GM23338 (cell line): ENCODE results near the gene TCP11L1. TPM values are rescaled to one million over a fixed set of nuclear protein-coding genes. Genes with fewer than 3 reads are reported as not detected.
A peak's percentile ranks its signal among the peaks of the same experiment; 100 is the strongest.

Experiments used
- ATAC-seq: fragments of 200-7000 bp; cut with Tn5 transposase; 3 replicates; pipeline ENCODE4 v1.9.1; 2020
- DNase-seq: peaks from one replicate; pipeline ENCODE4 v3.0.0-alpha.2; 2015; ENCODE audit warnings: low spot score
- H2AFZ ChIP-seq: fragments of 200-600 bp; sonication (generic); 2 replicates; pipeline ENCODE4 v1.8.0; 2016; ENCODE audit warnings: antibody characterized with exemption, mild to moderate bottlenecking, moderate library complexity
- H3F3A ChIP-seq: fragments of 200-600 bp; sonication (generic); replicated peaks from 2 replicates; pipeline ENCODE4 v1.8.0; 2017; ENCODE audit warnings: antibody characterized with exemption, mixed run types, low read depth
- H3K27ac ChIP-seq: fragments of 200-600 bp; sonication (generic); 2 replicates; pipeline ENCODE4 v1.6.1; 2016; ENCODE audit warnings: low read depth
- H3K27me3 ChIP-seq: fragments of 200-600 bp; sonication (generic); 2 replicates; pipeline ENCODE4 v1.8.0; 2016; ENCODE audit warnings: mild to moderate bottlenecking, mixed run types, moderate library complexity; ENCODE audit not compliant: insufficient read depth
- H3K36me3 ChIP-seq: fragments of 200-600 bp; sonication (generic); 2 replicates; pipeline ENCODE4 v1.8.0; 2016; ENCODE audit warnings: mild to moderate bottlenecking; ENCODE audit not compliant: insufficient read depth
- H3K4me1 ChIP-seq: fragments of 200-600 bp; sonication (generic); 2 replicates; pipeline ENCODE4 v1.8.0; 2016; ENCODE audit warnings: mild to moderate bottlenecking, moderate library complexity; ENCODE audit not compliant: insufficient read depth
- H3K4me2 ChIP-seq: fragments of 200-600 bp; sonication (generic); 2 replicates; pipeline ENCODE4 v1.7.1; 2017; ENCODE audit warnings: mixed run types
- H3K4me3 ChIP-seq: fragments of 200-600 bp; sonication (generic); 2 replicates; pipeline ENCODE4 v1.6.1; 2016; ENCODE audit warnings: mixed run types
- H3K79me2 ChIP-seq: fragments of 200-600 bp; sonication (generic); replicated peaks from 2 replicates; pipeline ENCODE4 v1.8.0; 2017; ENCODE audit warnings: mild to moderate bottlenecking; ENCODE audit not compliant: insufficient read depth
- H3K9me2 ChIP-seq: fragments of 200-600 bp; sonication (generic); 2 replicates; pipeline ENCODE4 v1.8.0; 2017; ENCODE audit not compliant: insufficient read depth
- H4K20me1 ChIP-seq: fragments of 200-600 bp; sonication (generic); replicated peaks from 2 replicates; pipeline ENCODE4 v1.8.0; 2017; ENCODE audit warnings: mild to moderate bottlenecking; ENCODE audit not compliant: insufficient read depth
- H3K27ac Mint-ChIP-seq: 2 replicates; pipeline ENCODE4 v1.8.0; 2020; ENCODE audit warnings: inconsistent platforms, mild to moderate bottlenecking, moderate library complexity, mixed read lengths
- H3K27me3 Mint-ChIP-seq: 3 replicates; pipeline ENCODE4 v1.8.0; 2022; ENCODE audit warnings: low read depth, mild to moderate bottlenecking, moderate library complexity, mixed read lengths, inconsistent platforms; ENCODE audit not compliant: insufficient read depth, poor library complexity
- H3K36me3 Mint-ChIP-seq: 3 replicates; pipeline ENCODE4 v1.8.0; 2021; ENCODE audit warnings: low read depth, mild to moderate bottlenecking, inconsistent platforms, moderate library complexity, mixed read lengths
- H3K4me1 Mint-ChIP-seq: 3 replicates; pipeline ENCODE4 v1.8.0; 2020; ENCODE audit warnings: mild to moderate bottlenecking, inconsistent platforms, mixed read lengths
- H3K4me3 Mint-ChIP-seq: 3 replicates; pipeline ENCODE4 v1.8.0; 2021; ENCODE audit warnings: moderate library complexity, mild to moderate bottlenecking, inconsistent platforms, mixed read lengths
- H3K9me3 Mint-ChIP-seq: 3 replicates; pipeline ENCODE4 v1.8.0; 2020; ENCODE audit warnings: moderate library complexity, mild to moderate bottlenecking, inconsistent platforms, mixed read lengths
- CREB1 ChIP-seq: fragments of 250-450 bp; sonication (Bioruptor Pico); IDR thresholded peaks from 2 replicates; pipeline ENCODE4 v1.5.0; 2020; ENCODE audit warnings: low read depth, mild to moderate bottlenecking, moderate library complexity
- EZH2 ChIP-seq: fragments of 200-600 bp; sonication (generic); IDR thresholded peaks from one replicate; pipeline ENCODE4 v1.8.0; 2017; ENCODE audit warnings: antibody characterized with exemption, mild to moderate bottlenecking, low read depth; ENCODE audit not compliant: unreplicated experiment
- EZH2phosphoT487 ChIP-seq: fragments of 200-600 bp; sonication (generic); IDR thresholded peaks from one replicate; pipeline ENCODE4 v1.8.1; 2018; ENCODE audit warnings: antibody characterized with exemption; ENCODE audit not compliant: unreplicated experiment
- JUNB ChIP-seq: IDR thresholded peaks from one replicate; pipeline ENCODE4 v1.6.1; 2016; ENCODE audit warnings: antibody characterized with exemption; ENCODE audit not compliant: unreplicated experiment
- NANOG ChIP-seq: IDR thresholded peaks from 2 replicates; pipeline ENCODE4 v1.6.1; 2016; ENCODE audit warnings: antibody characterized with exemption, borderline replicate concordance
- POLR2AphosphoS5 ChIP-seq: IDR thresholded peaks from 2 replicates; pipeline ENCODE4 v1.6.1; 2016; ENCODE audit warnings: antibody characterized with exemption, low read depth
- STAT1 ChIP-seq: IDR thresholded peaks from one replicate; pipeline ENCODE4 v1.6.1; 2016; ENCODE audit warnings: antibody characterized with exemption; ENCODE audit not compliant: unreplicated experiment
- ZNF114 ChIP-seq: fragments of 250-450 bp; sonication (Bioruptor Pico); IDR thresholded peaks from 2 replicates; pipeline ENCODE4 v1.5.0; 2020; ENCODE audit warnings: mild to moderate bottlenecking, moderate library complexity
- ZNF331 ChIP-seq: fragments of 250-450 bp; sonication (Bioruptor Pico); IDR thresholded peaks from 2 replicates; pipeline ENCODE4 v1.5.0; 2020; ENCODE audit warnings: low read depth, mild to moderate bottlenecking, moderate library complexity
- polyA plus RNA-seq: library from polyadenylated mRNA; unstranded; fragments of >200 nt; fragmentation: Nextera tagmentation; extraction: Ambion mirVana; gene quantifications from 2 replicates; pipeline ENCODE4 v1.2.1, GENCODE V29; 2016
- total RNA-seq: library from RNA; depleted of rRNA; stranded (reverse); fragments of >200 nt; shearing (Covaris generic); gene quantifications from 2 replicates; pipeline ENCODE4 v1.2.3, GENCODE V29; 2014
- TF ChIP-seq, protein P1 (sequence below), 2 experiments: fragments of 200-600 bp in 1 of 2; sonication (generic) in 1 of 2; conservative IDR thresholded peaks; 2 replicates each; pipeline versions ENCODE4 v1.5.1 to v1.6.1; 2016 to 2017; ENCODE audit warnings: antibody characterized with exemption in 2 of 2, low read depth in 2 of 2, mild to moderate bottlenecking in 2 of 2, moderate library complexity in 1 of 2
- TF ChIP-seq, protein P2 (sequence below): IDR thresholded peaks from 2 replicates; pipeline ENCODE4 v1.6.1; 2016; ENCODE audit warnings: antibody characterized with exemption

TCP11L1 gene
- total and polyA plus RNA-seq, 2 experiments from 2014 or later = 5.0 to 39.0 TPM

DNA sequence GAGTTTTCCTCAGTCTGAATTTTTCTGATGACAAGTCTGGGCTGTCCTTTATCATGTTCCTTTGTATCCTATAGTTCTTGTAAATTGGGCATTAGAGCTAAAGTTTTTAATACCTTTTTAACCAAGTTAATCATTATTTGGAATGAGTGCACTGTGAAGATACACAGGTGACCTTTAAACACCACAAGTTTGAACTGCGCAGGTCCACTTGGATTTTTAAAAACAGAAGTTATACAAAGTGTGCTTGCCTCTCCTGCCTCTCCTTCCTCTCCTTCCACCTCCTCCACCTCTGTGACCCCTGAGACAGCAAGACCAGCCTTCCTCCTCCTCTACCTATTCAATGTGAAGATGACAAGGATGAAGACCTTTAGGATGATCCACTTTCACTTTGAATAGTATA is 4.4 kb upstream of the TCP11L1 start (continued):
- TF ChIP-seq ZNF114 (CRISPR knock-in tag) = no peak
- no peak for TF ChIP-seq EZH2
- TF ChIP-seq CREB1 (CRISPR knock-in tag) = no peak
- TF ChIP-seq EZH2phosphoT487 = no peak
- TF ChIP-seq NANOG = no peak
- TF ChIP-seq POLR2AphosphoS5 = no peak
- TF ChIP-seq, protein P1, sequence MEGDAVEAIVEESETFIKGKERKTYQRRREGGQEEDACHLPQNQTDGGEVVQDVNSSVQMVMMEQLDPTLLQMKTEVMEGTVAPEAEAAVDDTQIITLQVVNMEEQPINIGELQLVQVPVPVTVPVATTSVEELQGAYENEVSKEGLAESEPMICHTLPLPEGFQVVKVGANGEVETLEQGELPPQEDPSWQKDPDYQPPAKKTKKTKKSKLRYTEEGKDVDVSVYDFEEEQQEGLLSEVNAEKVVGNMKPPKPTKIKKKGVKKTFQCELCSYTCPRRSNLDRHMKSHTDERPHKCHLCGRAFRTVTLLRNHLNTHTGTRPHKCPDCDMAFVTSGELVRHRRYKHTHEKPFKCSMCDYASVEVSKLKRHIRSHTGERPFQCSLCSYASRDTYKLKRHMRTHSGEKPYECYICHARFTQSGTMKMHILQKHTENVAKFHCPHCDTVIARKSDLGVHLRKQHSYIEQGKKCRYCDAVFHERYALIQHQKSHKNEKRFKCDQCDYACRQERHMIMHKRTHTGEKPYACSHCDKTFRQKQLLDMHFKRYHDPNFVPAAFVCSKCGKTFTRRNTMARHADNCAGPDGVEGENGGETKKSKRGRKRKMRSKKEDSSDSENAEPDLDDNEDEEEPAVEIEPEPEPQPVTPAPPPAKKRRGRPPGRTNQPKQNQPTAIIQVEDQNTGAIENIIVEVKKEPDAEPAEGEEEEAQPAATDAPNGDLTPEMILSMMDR (conservative IDR thresholded peaks at IDR 0.05; ENCODE audit: low read depth in 2 of 2) = no peak
- no peak for TF ChIP-seq JUNB

DNA sequence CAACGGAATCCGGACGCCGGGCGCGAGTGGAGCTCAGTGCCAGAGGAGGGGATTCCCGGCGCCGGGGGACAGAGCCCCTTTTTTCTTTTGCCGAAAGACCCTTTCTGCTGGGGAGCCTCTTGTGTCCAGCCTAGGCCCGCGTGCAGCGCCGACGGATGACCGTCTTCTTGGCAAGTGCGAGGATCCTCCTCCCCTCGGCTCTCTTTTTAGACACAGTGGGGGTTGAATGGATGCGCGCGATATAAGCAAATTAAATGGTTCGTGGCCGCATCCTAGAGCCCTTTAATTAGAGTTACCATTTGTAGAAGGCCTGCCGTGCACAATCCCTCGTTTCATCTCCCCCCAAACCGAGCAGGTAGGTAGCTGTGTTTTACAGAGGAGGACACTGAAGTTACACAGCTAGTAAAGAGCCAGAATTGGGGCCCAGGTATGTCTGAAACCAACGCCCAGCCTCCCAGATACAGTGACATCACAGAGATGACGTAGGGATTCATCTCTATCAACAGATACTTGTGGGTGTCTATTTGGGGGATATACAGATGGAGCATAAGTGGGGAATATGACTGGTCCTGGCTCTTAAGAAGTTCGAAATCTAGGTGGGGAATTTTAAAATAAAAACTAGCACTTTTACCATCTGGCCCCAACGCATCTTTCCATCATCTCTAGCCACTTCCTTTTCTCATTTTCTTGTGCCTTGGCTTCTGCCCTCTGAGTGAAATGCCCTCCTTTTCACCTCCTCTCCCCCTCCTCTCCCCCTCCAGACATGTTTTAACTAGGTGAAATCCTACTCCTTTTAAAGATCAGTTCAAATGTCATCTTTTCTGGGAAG is 875 bp downstream of the TCP11L1 start:
- peak overlapping the region; percentile 84 for H3K4me3 Mint-ChIP-seq
- H3K27me3 ChIP-seq = no peaks in the 10 kb centered on the region
- peak overlapping the region; percentile 83; the same call in 1 of the 2 replicates for H3K27ac Mint-ChIP-seq
- H3K36me3 Mint-ChIP-seq = peaks cover 14% of the 10 kb centered on the region
- H3K4me2 ChIP-seq = peak overlapping the region; percentile 85
- peaks cover 9% of the 10 kb centered on the region for H3K27me3 Mint-ChIP-seq
- H3K27ac ChIP-seq = peak overlapping the region; percentile 95; the same call in 1 of the 2 replicates
- TF ChIP-seq POLR2AphosphoS5 = no peak
- peak; percentile 4; the same call in 1 of the 2 replicates for TF ChIP-seq NANOG
- TF ChIP-seq CREB1 (CRISPR knock-in tag) = peak; percentile 59; the same call in 1 of the 2 replicates
- H3K4me1 ChIP-seq = peaks cover 10% of the 10 kb centered on the region
- peaks cover 6% of the 10 kb centered on the region; the same call in 1 of the 2 replicates for H3K36me3 ChIP-seq
- no peaks in the 10 kb centered on the region; the same call in none of the 2 replicates for H3K79me2 ChIP-seq
- H2AFZ ChIP-seq = peak overlapping the region; percentile 98
- peak overlapping the region; percentile 82 for H3K4me3 ChIP-seq
- peak; percentile 22 for DNase-seq
- no peaks in the 10 kb centered on the region for H4K20me1 ChIP-seq
- no peaks in the 10 kb centered on the region for H3K9me2 ChIP-seq
- ATAC-seq = peak; percentile 19
- H3F3A ChIP-seq = no peaks in the 10 kb centered on the region; the same call in 1 of the 2 replicates
- peaks cover 12% of the 10 kb centered on the region for H3K4me1 Mint-ChIP-seq
- no peaks in the 10 kb centered on the region; the same call in 2 of the 3 replicates for H3K9me3 Mint-ChIP-seq

DNA sequence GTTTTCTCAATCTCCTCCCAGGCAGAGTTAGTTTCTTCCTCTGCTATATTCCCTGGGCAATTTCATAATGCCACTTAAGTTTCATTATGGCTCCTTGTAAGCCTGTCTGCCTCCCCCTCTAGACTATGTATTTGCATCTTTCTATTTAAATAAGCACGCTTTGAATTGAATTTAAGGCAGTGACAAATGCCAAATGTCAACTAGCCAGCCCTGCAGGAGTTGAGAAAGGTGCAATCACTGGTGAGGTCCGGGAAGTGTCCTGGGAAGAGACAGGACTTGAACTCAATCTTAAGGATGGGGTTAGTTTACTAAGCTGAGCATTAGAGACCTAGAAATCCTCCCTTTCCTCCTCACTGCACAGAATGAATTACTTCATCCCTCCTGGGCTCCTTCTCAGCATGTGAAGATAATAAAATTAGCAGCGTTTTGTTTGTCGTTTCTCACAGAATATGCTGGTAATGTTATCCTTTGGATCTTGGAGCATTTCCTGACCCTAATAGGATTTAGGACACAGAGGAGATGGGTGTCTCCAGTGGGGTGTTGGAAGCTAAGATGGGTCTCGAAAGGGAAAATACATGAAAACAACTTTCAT is 1.6 kb downstream of the TCP11L1 start:
- Mint-ChIP-seq H3K27ac (no peak overlapping the region), H3K36me3 (peaks cover 22% of the 10 kb centered on the region), H3K4me1 (peaks cover 12% of the 10 kb centered on the region), H3K9me3 (peaks cover 5% of the 10 kb centered on the region; the same call in 2 of the 3 replicates), H3K27me3 (peaks cover 9% of the 10 kb centered on the region), H3K4me3 (peak overlapping the region; percentile 84)
- no peaks in the 10 kb centered on the region for H3K9me2 ChIP-seq
- peak overlapping the region; percentile 85 for H3K4me2 ChIP-seq
- H3K4me3 ChIP-seq = peak overlapping the region; percentile 82
- H3F3A ChIP-seq = no peaks in the 10 kb centered on the region; the same call in 1 of the 2 replicates
- H3K27me3 ChIP-seq = no peaks in the 10 kb centered on the region
- H3K27ac ChIP-seq = no peak overlapping the region
- peaks cover 9% of the 10 kb centered on the region; the same call in 1 of the 2 replicates for H3K36me3 ChIP-seq
- no peak overlapping the region for H2AFZ ChIP-seq
- ATAC-seq = no peak
- H4K20me1 ChIP-seq = no peaks in the 10 kb centered on the region
- peaks cover 10% of the 10 kb centered on the region for H3K4me1 ChIP-seq
- H3K79me2 ChIP-seq = no peaks in the 10 kb centered on the region; the same call in none of the 2 replicates
- TF ChIP-seq EZH2phosphoT487 = no peak
- no peak for TF ChIP-seq EZH2
- no peak for TF ChIP-seq POLR2AphosphoS5
- TF ChIP-seq, protein P2, sequence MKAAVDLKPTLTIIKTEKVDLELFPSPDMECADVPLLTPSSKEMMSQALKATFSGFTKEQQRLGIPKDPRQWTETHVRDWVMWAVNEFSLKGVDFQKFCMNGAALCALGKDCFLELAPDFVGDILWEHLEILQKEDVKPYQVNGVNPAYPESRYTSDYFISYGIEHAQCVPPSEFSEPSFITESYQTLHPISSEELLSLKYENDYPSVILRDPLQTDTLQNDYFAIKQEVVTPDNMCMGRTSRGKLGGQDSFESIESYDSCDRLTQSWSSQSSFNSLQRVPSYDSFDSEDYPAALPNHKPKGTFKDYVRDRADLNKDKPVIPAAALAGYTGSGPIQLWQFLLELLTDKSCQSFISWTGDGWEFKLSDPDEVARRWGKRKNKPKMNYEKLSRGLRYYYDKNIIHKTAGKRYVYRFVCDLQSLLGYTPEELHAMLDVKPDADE = no peak
- TF ChIP-seq ZNF331 (CRISPR knock-in tag) = no peak
- no peak for TF ChIP-seq CREB1 (CRISPR knock-in tag)
- no peak for TF ChIP-seq JUNB
- no peak for TF ChIP-seq STAT1
- DNase-seq = no peak
